ACC112 (cell line): Measurements from ENCODE around the gene ZNG1C.
"Not testable (repeated sequence)": the region's sequence is repeated elsewhere in the genome, so short reads cannot be mapped to it uniquely, and the experiment has no call there.

ENCODE experiments used
- H2AFZ ChIP-seq: fragments of 200-600 bp; sonication (generic); one replicate; pipeline ENCODE4 v1.6.0; 2017; ENCODE audit warnings: antibody characterized with exemption, low read length; ENCODE audit not compliant: unreplicated experiment
- H3K27ac ChIP-seq: fragments of 200-600 bp; sonication (generic); 2 replicates; pipeline ENCODE4 v1.5.1; 2014; ENCODE audit warnings: low read depth, mild to moderate bottlenecking, antibody characterized with exemption, low read length, moderate library complexity
- H3K27me3 ChIP-seq: fragments of 200-600 bp; sonication (generic); 2 replicates; pipeline ENCODE4 v1.6.1; 2014; ENCODE audit warnings: mild to moderate bottlenecking, antibody characterized with exemption, low read length, moderate library complexity, mixed read lengths; ENCODE audit not compliant: insufficient read depth
- H3K36me3 ChIP-seq: fragments of 200-600 bp; sonication (generic); 2 replicates; pipeline ENCODE4 v1.6.1; 2016; ENCODE audit warnings: mild to moderate bottlenecking, antibody characterized with exemption, low read length, moderate library complexity, mixed read lengths; ENCODE audit not compliant: insufficient read depth
- H3K4me1 ChIP-seq: fragments of 200-600 bp; sonication (generic); one replicate; pipeline ENCODE4 v1.6.1; 2016; ENCODE audit warnings: low read length, mixed read lengths; ENCODE audit not compliant: insufficient read depth, unreplicated experiment, control insufficient read depth
- H3K4me3 ChIP-seq: fragments of 200-600 bp; sonication (generic); 2 replicates; pipeline ENCODE4 v1.5.1; 2014; ENCODE audit warnings: mild to moderate bottlenecking, low read depth, low read length
- H3K79me2 ChIP-seq: fragments of 200-600 bp; sonication (generic); one replicate; pipeline ENCODE4 v1.6.0; 2016; ENCODE audit warnings: low read length; ENCODE audit not compliant: control insufficient read depth, unreplicated experiment, insufficient read depth

ZNG1C gene

GRCh38 chr9:68241683-68242082 is at the start of gene ZNG1C:
Gene ZNG1C (plus strand): TSS chr9:68241983. CDS start chr9:68242032, 49 bp downstream.
- H3K4me3 ChIP-seq, H3K36me3 ChIP-seq, H3K4me1 ChIP-seq, H3K79me2 ChIP-seq, H3K27me3 ChIP-seq, H3K27ac ChIP-seq, H2AFZ ChIP-seq: not testable (repeated sequence)

GRCh38 chr9:68242437-68242836 is 654 bp downstream of the ZNG1C start:
- not testable (repeated sequence) for H3K27me3 ChIP-seq, H3K4me3 ChIP-seq, H2AFZ ChIP-seq, H3K27ac ChIP-seq, H3K4me1 ChIP-seq, H3K36me3 ChIP-seq, H3K79me2 ChIP-seq

GRCh38 chr9:68281041-68281440 is 39.3 kb downstream of the ZNG1C start:
- H3K27me3 ChIP-seq, H3K4me3 ChIP-seq, H3K4me1 ChIP-seq, H3K79me2 ChIP-seq, H2AFZ ChIP-seq, H3K36me3 ChIP-seq, H3K27ac ChIP-seq: not testable (repeated sequence)

- H3K79me2 ChIP-seq, H3K36me3 ChIP-seq, H2AFZ ChIP-seq, H3K27me3 ChIP-seq, H3K4me3 ChIP-seq, H3K4me1 ChIP-seq, H3K27ac ChIP-seq: not testable (repeated sequence)
Observed at GRCh38 chr9:68302567-68302966, 60.8 kb downstream of the ZNG1C start, which contains the start of gene FOXD4L3. Gene FOXD4L3 (plus strand): TSS chr9:68302867. CDS start chr9:68302952, 85 bp downstream.

- not testable (repeated sequence) for H3K27me3 ChIP-seq, H3K4me1 ChIP-seq
Observed at GRCh38 chr9:68303771-68304170, 62.0 kb downstream of the ZNG1C start.

GRCh38 chr9:68304212-68304611 is 62.4 kb downstream of the ZNG1C start:
- not testable (repeated sequence) for H3K4me3 ChIP-seq, H3K27me3 ChIP-seq, H3K4me1 ChIP-seq, H3K36me3 ChIP-seq, H3K27ac ChIP-seq, H3K79me2 ChIP-seq, H2AFZ ChIP-seq

More at GRCh38 chr9:68303771-68304170, 62.0 kb downstream of the ZNG1C start:
- H2AFZ ChIP-seq, H3K4me3 ChIP-seq, H3K36me3 ChIP-seq, H3K27ac ChIP-seq, H3K79me2 ChIP-seq: not testable (repeated sequence)

GRCh38 chr9:68304777-68305176 is 63.0 kb downstream of the ZNG1C start:
- H3K4me3 ChIP-seq, H3K79me2 ChIP-seq, H2AFZ ChIP-seq, H3K27ac ChIP-seq, H3K27me3 ChIP-seq, H3K4me1 ChIP-seq, H3K36me3 ChIP-seq: not testable (repeated sequence)

- H3K4me1 ChIP-seq, H3K27me3 ChIP-seq, H2AFZ ChIP-seq, H3K36me3 ChIP-seq, H3K4me3 ChIP-seq, H3K27ac ChIP-seq, H3K79me2 ChIP-seq: not testable (repeated sequence)
Observed at GRCh38 chr9:68305680-68306285, 64.0 kb downstream of the ZNG1C start.

- H3K27ac ChIP-seq, H2AFZ ChIP-seq, H3K4me3 ChIP-seq, H3K27me3 ChIP-seq, H3K79me2 ChIP-seq, H3K36me3 ChIP-seq, H3K4me1 ChIP-seq: not testable (repeated sequence)
Observed at GRCh38 chr9:68306391-68306964, 64.7 kb downstream of the ZNG1C start.

GRCh38 chr9:68307127-68307526 is 65.3 kb downstream of the ZNG1C start:
- not testable (repeated sequence) for H2AFZ ChIP-seq, H3K4me3 ChIP-seq, H3K4me1 ChIP-seq, H3K36me3 ChIP-seq, H3K27ac ChIP-seq, H3K79me2 ChIP-seq, H3K27me3 ChIP-seq

- not testable (repeated sequence) for H2AFZ ChIP-seq, H3K27me3 ChIP-seq, H3K27ac ChIP-seq, H3K4me3 ChIP-seq, H3K4me1 ChIP-seq, H3K36me3 ChIP-seq, H3K79me2 ChIP-seq
Observed at GRCh38 chr9:68307654-68308053, 65.9 kb downstream of the ZNG1C start.
